CD4-positive, alpha-beta T cell treated with Interferon alpha-2 for 1 hour (primary cell): ENCODE measurements around the gene MORN5.
A peak's percentile ranks its signal among the peaks of the same experiment; 100 is the strongest.

Experiments
- DNase-seq, 2 donors: peaks; one replicate each; pipeline ENCODE4 v3.0.0-alpha.2; 2020 to 2022

The MORN5 gene

GRCh38 chr9:122144836-122145591, 14.7 kb upstream of the MORN5 start:
- DNase-seq, result no peak

DNA sequence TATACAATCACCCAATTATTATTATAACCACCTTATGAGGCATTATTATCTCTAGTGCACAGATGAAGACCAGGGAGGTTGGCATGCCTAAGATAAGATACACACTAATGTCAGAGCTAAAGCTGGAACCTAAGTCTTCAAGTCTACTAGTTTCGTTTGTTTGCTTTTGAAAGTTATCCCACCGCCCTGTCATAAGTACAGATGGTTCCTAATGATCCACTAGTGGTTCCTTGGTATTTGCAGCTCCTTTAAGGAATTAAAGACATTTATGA, 14.2 kb upstream of the MORN5 start:
- no peak for DNase-seq

DNA sequence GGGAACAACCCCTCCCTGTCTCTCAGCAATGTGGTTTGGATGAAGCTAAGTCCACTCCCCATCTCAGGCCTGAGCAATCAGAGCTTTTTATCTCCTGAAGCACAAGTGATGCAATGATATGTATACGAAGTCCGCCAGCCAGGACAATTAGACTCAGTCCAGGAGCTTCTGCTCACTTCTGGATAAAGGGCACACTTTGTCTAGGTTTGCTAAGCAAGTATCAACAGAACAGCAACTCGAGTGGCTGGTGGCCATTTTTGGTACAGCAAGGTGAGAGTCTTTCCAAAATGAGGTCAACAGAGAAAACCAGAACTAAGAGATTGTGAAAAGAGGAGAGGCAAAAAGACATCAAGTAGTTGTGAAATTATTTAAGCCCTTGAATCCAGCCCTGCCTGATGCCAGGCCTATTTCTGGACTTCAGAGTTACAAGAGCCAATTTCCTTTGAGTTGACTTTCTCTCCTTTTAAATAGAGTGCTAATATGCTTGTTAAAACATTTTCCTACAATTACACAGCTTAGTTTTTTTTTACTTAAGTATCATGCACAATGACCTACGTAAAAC, 8.4 kb upstream of the MORN5 start:
- DNase-seq, result no peak

- no peak for DNase-seq
Observed at GRCh38 chr9:122155796-122156195, 3.9 kb upstream of the MORN5 start.

DNA sequence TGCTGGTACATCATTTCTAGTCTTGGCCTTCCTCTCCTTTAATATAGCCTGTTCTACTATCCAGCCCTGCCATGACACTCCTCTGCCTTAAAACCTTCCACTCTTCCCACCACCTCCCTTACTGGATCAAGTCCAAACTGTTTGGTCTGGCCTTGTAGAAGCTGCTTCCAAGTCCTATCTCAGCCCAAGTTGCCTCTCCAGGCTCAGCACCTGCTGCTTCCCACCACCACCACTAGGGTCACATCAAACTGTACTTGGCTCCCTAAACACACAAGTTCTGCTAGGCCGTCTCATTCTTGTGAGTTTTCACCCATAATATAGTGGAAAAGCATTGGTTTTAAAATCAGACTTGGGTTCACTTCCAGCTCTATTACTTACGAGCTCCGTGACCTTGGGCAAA, 1.5 kb upstream of the MORN5 start:
- DNase-seq, result peak; percentile 27 to 31

DNA sequence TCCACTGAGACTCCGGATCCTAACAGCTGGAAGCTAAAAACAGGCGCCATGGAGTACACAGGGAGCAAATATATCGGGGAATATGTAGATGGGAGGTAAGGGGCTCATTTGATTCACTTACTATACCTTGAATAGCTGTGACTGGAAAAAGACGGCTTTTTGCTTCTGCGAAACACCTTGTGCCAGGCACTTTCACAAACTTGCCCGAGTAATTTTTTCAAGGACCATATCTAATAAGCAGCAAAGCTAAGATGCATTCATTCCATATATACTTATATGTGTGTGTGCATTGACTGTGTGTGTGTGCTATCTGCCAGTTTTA, 178 bp downstream of the MORN5 start:
- DNase-seq, result no peak

GRCh38 chr9:122162415-122162814, 2.7 kb downstream of the MORN5 start:
- DNase-seq, result no peak

DNA sequence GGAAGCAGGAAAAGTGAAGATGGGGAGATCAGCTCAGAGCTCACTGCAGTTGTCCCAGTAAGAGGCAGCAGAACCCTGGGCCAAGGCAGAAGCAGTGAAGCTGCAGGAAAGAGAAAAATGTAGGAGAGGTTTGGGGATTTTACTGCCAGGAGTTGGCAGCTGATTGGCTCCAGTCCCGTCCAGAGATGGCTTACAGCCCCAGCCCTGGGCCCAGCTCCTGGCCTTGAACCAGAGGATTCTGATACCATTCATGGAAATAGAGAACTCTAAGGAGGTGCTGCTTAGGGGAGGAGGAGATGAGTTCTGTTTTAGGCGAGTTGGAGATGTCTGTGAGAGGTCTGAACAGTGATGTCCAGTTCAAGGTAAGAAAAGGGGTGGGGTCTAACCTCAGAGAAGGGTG, 4.6 kb downstream of the MORN5 start:
- DNase-seq, result no peak

DNA sequence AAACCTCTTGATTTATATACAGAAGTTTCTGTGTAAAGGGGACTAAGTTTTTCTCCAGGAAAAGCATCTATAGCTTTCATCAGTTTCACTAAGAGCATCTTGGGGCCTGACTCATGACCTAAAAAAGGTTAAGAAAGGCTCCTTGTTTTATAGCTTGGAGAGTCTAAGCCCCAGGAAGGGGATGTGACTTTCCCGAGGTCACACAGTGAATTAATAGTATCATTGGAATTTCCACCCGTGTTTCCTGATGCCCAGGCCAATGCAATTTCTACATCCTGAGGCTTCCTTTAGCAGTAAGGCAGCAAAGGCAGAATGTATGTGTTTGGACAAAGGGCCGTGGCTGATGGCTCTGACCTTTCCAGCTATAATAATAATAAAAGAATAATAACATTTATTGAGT, 8.6 kb downstream of the MORN5 start:
- no peak for DNase-seq

GRCh38 chr9:122172131-122172530, 12.4 kb downstream of the MORN5 start:
- no peak for DNase-seq

DNA sequence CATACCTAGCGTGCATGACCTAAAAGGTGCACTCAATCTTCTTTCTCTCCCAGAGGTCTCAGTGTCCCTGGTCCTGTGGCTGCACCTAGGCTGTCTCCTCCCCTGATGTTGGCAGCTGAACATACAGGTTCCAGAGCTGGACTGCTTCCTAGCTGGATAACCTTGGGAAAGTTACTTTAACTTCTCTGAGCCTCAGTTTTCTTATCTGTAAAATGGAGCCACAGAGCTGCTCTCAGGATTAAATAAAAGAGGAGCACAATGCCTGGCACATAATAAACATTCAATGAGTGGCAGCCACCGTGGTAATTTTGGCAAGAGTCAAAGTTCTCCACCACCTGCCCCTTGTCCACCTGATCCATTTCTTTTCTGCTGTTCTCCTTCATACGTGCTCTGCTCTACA, 14.0 kb downstream of the MORN5 start:
- DNase-seq, result no peak

DNA sequence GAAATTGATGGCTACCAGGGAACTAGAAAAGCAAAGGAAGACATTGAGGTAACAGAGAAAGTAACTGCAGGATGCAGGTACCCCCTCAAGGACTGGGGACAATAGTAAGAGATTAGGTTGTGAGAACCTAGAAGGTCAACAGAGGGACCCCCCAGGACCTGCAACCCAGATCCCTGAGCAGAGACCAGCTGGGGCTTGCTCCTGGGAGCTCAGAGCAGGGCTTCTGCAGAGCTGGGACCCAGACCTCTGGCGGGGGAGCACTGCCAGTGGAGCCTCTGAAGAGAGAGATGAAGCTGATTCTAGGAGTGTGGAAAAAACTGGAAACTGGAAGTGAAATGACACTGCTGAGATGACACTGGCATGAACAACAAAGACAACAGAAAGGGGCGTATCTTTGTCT, 17.2 kb downstream of the MORN5 start:
- no peak for DNase-seq

- DNase-seq, result no peak
Observed at GRCh38 chr9:122179054-122179689, 19.5 kb downstream of the MORN5 start.

DNA sequence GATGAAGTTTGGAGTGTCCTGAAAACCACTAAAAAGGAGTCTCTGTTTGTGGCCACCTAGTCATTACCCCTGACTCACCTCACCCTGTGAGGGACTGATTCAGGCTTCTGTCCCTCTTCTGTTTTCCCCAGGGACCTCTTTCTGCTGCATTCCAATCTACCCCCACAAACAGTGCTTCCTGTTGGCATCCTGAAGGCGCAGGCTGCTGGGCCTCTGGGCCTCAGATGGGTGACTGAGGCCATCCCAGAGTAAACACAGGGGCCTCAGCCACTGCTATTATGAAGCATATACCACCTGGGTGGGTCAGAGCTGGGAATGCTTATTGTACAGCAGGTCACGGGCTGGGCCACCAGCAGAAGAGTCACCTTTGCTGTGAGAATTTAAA, 20.0 kb downstream of the MORN5 start:
- DNase-seq, result no peak

DNA sequence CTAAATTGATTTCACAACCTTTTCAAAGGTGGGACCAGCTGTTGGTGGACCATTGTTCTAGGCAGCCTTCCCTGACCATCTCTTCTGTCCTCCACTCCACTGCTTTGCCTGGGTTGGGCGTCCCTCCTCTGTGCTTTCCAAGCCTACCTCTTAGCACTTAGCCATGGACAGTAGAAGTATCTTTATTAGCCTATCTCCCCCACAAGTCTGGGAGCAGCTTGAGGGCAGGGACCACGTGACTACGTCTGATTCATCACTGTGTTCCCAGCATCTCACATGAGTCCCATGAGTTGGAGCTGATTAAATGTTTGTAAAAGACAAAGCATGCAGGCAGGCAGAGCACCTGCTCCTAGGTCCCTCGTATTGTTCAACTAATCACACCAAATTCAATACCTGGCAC, 20.9 kb downstream of the MORN5 start:
- no peak for DNase-seq

- no peak for DNase-seq
Observed at GRCh38 chr9:122183501-122183900, 23.8 kb downstream of the MORN5 start.

DNA sequence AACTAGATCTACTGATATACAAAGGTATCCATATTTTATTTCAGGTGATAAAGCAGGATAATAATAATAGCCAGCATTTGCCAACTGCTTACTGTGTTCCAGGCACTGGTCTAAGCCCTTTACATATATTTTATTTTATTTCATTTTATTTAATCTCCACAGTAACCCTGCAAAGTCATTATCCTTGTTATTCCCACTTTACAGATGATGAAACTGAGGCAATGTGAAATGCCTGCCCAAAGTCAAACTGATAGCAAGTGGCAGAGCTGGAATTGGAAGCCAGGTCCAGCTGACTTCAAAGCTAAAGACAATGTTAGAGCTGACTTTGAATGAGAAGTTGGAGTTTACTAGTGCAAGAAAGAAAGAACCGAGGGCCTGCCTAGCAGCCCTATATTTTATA, 24.8 kb downstream of the MORN5 start:
- DNase-seq, result no peak

GRCh38 chr9:122186301-122186700, 26.6 kb downstream of the MORN5 start:
- no peak for DNase-seq

GRCh38 chr9:122186777-122187470, 27.2 kb downstream of the MORN5 start:
- no peak for DNase-seq

GRCh38 chr9:122188369-122188768, 28.7 kb downstream of the MORN5 start:
- no peak for DNase-seq

GRCh38 chr9:122190597-122191381, 31.1 kb downstream of the MORN5 start:
- no peak for DNase-seq

DNA sequence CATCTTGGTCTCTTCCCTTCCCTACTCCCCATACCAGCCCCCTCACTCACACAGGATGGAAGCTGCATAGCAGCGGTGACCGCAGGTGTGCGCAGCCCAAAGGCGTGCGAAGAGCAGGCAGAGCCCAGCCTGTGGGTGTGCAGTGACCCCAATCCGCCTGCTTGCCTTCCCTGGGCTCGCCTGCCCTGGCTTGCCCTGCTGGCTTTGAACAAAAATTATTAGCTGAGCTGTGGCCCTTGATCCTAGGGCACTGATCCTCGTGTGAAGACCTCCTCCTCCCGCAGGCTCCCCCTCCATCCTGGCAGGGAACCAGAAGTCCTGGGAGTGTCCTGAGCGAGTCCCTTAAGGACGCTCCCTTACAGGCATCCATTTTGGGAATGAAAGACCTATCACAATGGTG, 31.9 kb downstream of the MORN5 start:
- no peak for DNase-seq

- DNase-seq, result no peak
Observed at GRCh38 chr9:122192261-122192875, 32.7 kb downstream of the MORN5 start.
